ENCODE data around the gene PRR36. TPM values are rescaled to one million over a fixed set of nuclear protein-coding genes. Genes with fewer than 3 reads are reported as not detected.

PRR36 gene
- total and polyA plus RNA-seq, 7 donors, result under 0.01 to 0.23 TPM; not detected in 5

GRCh38 chr19:7921967-7922835 lies 48.0 kb upstream of the PRR36 start:
- peak overlapping the region in 2 of 4 donors; percentile 70 to 74 for H3K4me3 ChIP-seq
- no peak for TF ChIP-seq EP300 (IDR thresholded peaks at IDR 0.05)
- TF ChIP-seq CTCF (IDR thresholded peaks at IDR 0.05), result no peak
- TF ChIP-seq POLR2A (IDR thresholded peaks at IDR 0.05), result no peak
- no peak for TF ChIP-seq POLR2AphosphoS5 (IDR thresholded peaks at IDR 0.05)
- DNase-seq, result no peak
- no peaks in the 10 kb centered on the region for H3K9me3 ChIP-seq
- peak overlapping the region; percentile 89 to 97 (median 94) for H3K27ac ChIP-seq
- H3K27me3 ChIP-seq, result peaks cover 17 to 24% (median 21%) of the 10 kb centered on the region in 3 donors
- WGBS, 2 donors, result 94% methylated on average over 31 of the region's 31 CpGs
- intact Hi-C loops (cut with DNase I), result loop anchor here (2.0 to 10.0 kb wide), 4 partner anchors 17 to 1187 kb away; partner anchors contain the start of genes ANGPTL4, GPR108, MBD3L1 and TRIP10
- H3K4me1 ChIP-seq, result peaks cover 0 to 86% (median 84%) of the 10 kb centered on the region in 4 donors
- peaks cover 11 to 16% (median 13%) of the 10 kb centered on the region in 4 donors for H3K36me3 ChIP-seq

- no peak for TF ChIP-seq CTCF (IDR thresholded peaks at IDR 0.05)
- TF ChIP-seq EP300 (IDR thresholded peaks at IDR 0.05), result no peak
- TF ChIP-seq POLR2AphosphoS5 (IDR thresholded peaks at IDR 0.05), result no peak
- no peak for TF ChIP-seq POLR2A (IDR thresholded peaks at IDR 0.05)
- Histone ChIP-seq H3K9me3 (no peaks in the 10 kb centered on the region), H3K4me3 (peak overlapping the region; percentile 28 to 74 (median 72)), H3K4me1 (peaks cover 0 to 86% (median 84%) of the 10 kb centered on the region in 4 donors), H3K36me3 (peaks cover 11 to 16% (median 13%) of the 10 kb centered on the region in 4 donors), H3K27ac (peak overlapping the region; percentile 89 to 97 (median 94)), H3K27me3 (peaks cover 24 to 32% (median 28%) of the 10 kb centered on the region in 3 donors)
- no peak for DNase-seq
- intact Hi-C loops (cut with DNase I), result loop anchor here (2.0 to 10.0 kb wide), 4 partner anchors 17 to 1187 kb away; partner anchors contain the start of genes ANGPTL4, GPR108, MBD3L1 and TRIP10
- 42 to 57% methylated on average over 17 of the region's 17 CpGs for WGBS, 2 donors
Observed at GRCh38 chr19:7921302-7921966, 47.2 kb upstream of the PRR36 start.

- H3K4me1 ChIP-seq, result peaks cover 0 to 89% (median 87%) of the 10 kb centered on the region in 4 donors
- TF ChIP-seq POLR2A (IDR thresholded peaks at IDR 0.05) (peak; percentile 34 to 45), EP300 (IDR thresholded peaks at IDR 0.05) (no peak), POLR2AphosphoS5 (IDR thresholded peaks at IDR 0.05) (peak; percentile 84 to 89 (median 88))
- no peaks in the 10 kb centered on the region for H3K9me3 ChIP-seq
- peak; percentile 100 for DNase-seq
- peaks cover 11 to 16% (median 13%) of the 10 kb centered on the region in 4 donors for H3K36me3 ChIP-seq
- peaks cover 32 to 39% (median 35%) of the 10 kb centered on the region in 3 donors for H3K27me3 ChIP-seq
- peak overlapping the region; percentile 70 to 87 (median 74) for H3K4me3 ChIP-seq
- peak overlapping the region; percentile 93 to 98 (median 96) for H3K27ac ChIP-seq
- intact Hi-C loops (cut with DNase I), result loop anchor here (2.0 to 10.0 kb wide), 4 partner anchors 16 to 1186 kb away; partner anchors contain the start of genes ANGPTL4, GPR108, MBD3L1 and TRIP10
- 1 to 2% methylated on average over 62 of the region's 62 CpGs for WGBS, 2 donors
Observed at GRCh38 chr19:7920519-7921301, 46.5 kb upstream of the PRR36 start.

- TF ChIP-seq CTCF (IDR thresholded peaks at IDR 0.05) (no peak), EP300 (IDR thresholded peaks at IDR 0.05) (peak in 1 of 4 donors; percentile 64), POLR2AphosphoS5 (IDR thresholded peaks at IDR 0.05) (peak; percentile 68 to 90 (median 87)), POLR2A (IDR thresholded peaks at IDR 0.05) (peak; percentile 22 to 59)
- Histone ChIP-seq H3K4me1 (peaks cover 0 to 83% (median 81%) of the 10 kb centered on the region in 4 donors), H3K9me3 (no peaks in the 10 kb centered on the region), H3K4me3 (peak within 1 kb of the TSS; percentile 70 to 87 (median 74)), H3K36me3 (peaks cover 11 to 16% (median 13%) of the 10 kb centered on the region in 4 donors), H3K27ac (peak within 1 kb of the TSS; percentile 93 to 98 (median 96)), H3K27me3 (peaks cover 38 to 47% (median 44%) of the 10 kb centered on the region in 3 donors)
- intact Hi-C loops (cut with DNase I), result loop anchor here (2.0 to 10.0 kb wide), 4 partner anchors 15 to 1185 kb away; partner anchors contain the start of genes ANGPTL4, GPR108, MBD3L1 and TRIP10
- DNase-seq, result peak; percentile 98
- 2 to 4% methylated on average over 62 of the region's 62 CpGs for WGBS, 2 donors
Observed at GRCh38 chr19:7919610-7920518, 45.7 kb upstream of the PRR36 start, which contains the start of gene SNAPC2. SNAPC2 (plus strand) TSS chr19:7920338; CDS start chr19:7920367, 29 bp downstream.

Measured in sigmoid colon (tissue), 7 donors.